Esophagus squamous epithelium (tissue), 4 donors: ENCODE data around the gene MLLT3.

Experiments used
- CTCF ChIP-seq, 6 experiments: fragments of 450-650 bp in 4 of 6; fragments of 200-600 bp in 2 of 6; sonication (generic) in 2 of 6; IDR thresholded peaks; one replicate each; pipeline ENCODE4 v1.5.1; 2016 to 2019; ENCODE audit warnings: antibody characterized with exemption in 6 of 6, mild to moderate bottlenecking in 4 of 6, moderate library complexity in 4 of 6
- POLR2A ChIP-seq, 4 donors: fragments of 450-650 bp; IDR thresholded peaks; one replicate each; pipeline ENCODE4 v1.6.1; 2017; ENCODE audit warnings: antibody characterized with exemption in 4 of 4, mild to moderate bottlenecking in 4 of 4, moderate library complexity in 3 of 4

DNA sequence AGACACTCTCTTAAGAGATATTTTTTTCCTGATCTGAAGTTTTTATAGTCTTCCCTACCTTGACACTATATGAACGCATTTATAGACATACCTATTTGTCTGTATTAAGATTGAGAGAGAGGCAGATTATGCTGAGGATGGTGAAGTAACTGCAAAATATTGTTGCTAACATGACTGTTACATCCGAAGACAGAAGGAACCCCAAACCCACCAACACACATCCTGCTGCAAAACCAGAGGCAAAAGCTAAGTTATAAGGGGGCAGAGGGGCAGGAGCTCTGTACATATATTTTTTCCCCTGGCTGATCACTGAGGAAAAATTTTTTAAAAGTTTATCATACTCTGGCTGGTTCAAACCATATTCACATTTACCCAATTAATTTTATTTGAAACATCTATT, 279.0 kb downstream of the MLLT3 start:
- no peak for TF ChIP-seq CTCF (IDR thresholded peaks at IDR 0.05)
- TF ChIP-seq POLR2A (IDR thresholded peaks at IDR 0.05) = no peak
